ENCODE data around the gene FBXL16. TPM values are rescaled to one million over a fixed set of nuclear protein-coding genes. Genes with fewer than 3 reads are reported as not detected.
A peak's percentile ranks its signal among the peaks of the same experiment; 100 is the strongest.
"Not testable (repeated sequence)": the region's sequence is repeated elsewhere in the genome, so short reads cannot be mapped to it uniquely, and the experiment has no call there.

The FBXL16 gene
- total RNA-seq, 2 experiments from 2014 or later = 4.2 to 7.5 TPM

DNA sequence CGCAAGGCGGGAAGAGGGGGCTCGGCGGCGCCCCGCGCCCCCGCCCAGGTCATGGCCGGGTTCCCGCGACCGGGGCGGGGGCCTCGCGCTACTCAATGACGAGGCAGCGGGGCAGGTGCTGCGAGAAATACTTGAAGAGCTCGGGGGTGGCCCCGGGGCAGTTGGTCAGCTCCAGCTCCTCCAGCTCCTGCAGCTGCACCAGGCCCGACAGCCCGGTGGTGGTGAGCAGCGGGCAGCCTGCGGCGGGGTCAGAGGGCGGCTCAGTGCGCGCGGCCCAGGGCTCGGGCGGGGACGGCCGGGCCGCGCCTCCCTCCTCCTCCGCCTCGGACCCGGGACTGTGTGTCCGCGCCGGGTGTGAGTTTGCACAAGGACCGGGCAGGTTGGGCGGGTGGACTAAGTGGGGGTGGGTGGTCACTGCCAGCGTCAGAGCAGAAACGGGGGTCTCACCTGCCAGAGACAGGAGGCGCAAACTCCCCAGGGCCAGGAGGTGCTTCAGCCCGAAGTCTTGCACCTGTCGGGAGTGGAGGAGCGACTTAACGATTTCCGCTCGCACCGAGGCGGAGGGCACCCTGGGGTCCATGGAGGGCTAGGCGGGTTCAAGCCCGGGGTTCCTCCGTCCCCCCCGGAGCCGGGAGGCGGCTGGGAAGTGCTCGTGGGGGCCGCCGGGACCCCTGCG lies 11.3 kb downstream of the FBXL16 start:
- no peak overlapping the region for H3K27ac Mint-ChIP-seq
- no peak for ATAC-seq

DNA sequence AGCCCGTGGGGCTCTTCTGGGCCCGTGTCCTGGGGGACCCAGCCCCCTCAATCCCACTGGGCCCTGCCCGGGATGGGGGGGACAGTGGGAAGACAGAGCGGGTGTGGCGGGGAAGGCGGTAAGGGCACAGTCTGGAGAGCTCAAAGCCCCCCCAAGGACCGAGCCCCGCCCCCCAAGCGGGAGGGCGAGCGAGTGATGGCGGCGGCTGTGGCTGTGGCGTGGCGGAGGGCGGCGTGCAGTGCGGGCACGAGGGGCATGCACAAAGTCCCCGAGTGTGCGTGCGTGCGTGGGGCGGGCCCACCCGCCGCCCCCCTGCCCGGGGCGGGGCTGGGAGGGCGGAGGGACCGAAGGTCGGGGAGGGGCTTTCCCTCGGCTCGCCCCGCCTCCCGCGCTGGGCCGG lies 11.8 kb downstream of the FBXL16 start:
- DNase-seq (no peak), ATAC-seq (no peak)
- peaks cover 1% of the 10 kb centered on the region for H3K36me3 Mint-ChIP-seq
- no peak overlapping the region for H3K4me3 Mint-ChIP-seq
- CTCF ChIA-PET = interaction anchor here (1.8 to 3.3 kb wide), 2 partner anchors 15 to 20 kb away, joined by 4 to 24 read pairs; partner anchors contain the start of gene METRN
- no peak overlapping the region for H3K27ac Mint-ChIP-seq
- peaks cover 13% of the 10 kb centered on the region for H3K27me3 Mint-ChIP-seq
- H3K9me3 Mint-ChIP-seq (ENCODE audit: low read depth) = peaks cover 2% of the 10 kb centered on the region
- H3K4me1 Mint-ChIP-seq = peaks cover 29% of the 10 kb centered on the region

More for the DNA sequence above, 11.3 kb downstream of the FBXL16 start:
- H3K27me3 Mint-ChIP-seq = peaks cover 13% of the 10 kb centered on the region
- DNase-seq = no peak
- CTCF ChIA-PET = interaction anchor here (1.8 to 3.3 kb wide), 2 partner anchors 15 to 20 kb away, joined by 4 to 24 read pairs; partner anchors contain the start of gene METRN
- peaks cover 1% of the 10 kb centered on the region for H3K36me3 Mint-ChIP-seq
- peaks cover 29% of the 10 kb centered on the region for H3K4me1 Mint-ChIP-seq
- H3K4me3 Mint-ChIP-seq = peak overlapping the region; percentile 60
- H3K9me3 Mint-ChIP-seq (ENCODE audit: low read depth) = peaks cover 2% of the 10 kb centered on the region

- DNase-seq (no peak), ATAC-seq (no peak)
- Mint-ChIP-seq H3K27ac (no peak overlapping the region), H3K27me3 (peaks cover 13% of the 10 kb centered on the region), H3K4me3 (no peak overlapping the region), H3K36me3 (peaks cover 1% of the 10 kb centered on the region), H3K9me3 (ENCODE audit: low read depth) (peaks cover 2% of the 10 kb centered on the region), H3K4me1 (peaks cover 32% of the 10 kb centered on the region)
- CTCF ChIA-PET = no interaction called here
Observed at GRCh38 chr16:693364-693763, 12.2 kb downstream of the FBXL16 start.

DNA sequence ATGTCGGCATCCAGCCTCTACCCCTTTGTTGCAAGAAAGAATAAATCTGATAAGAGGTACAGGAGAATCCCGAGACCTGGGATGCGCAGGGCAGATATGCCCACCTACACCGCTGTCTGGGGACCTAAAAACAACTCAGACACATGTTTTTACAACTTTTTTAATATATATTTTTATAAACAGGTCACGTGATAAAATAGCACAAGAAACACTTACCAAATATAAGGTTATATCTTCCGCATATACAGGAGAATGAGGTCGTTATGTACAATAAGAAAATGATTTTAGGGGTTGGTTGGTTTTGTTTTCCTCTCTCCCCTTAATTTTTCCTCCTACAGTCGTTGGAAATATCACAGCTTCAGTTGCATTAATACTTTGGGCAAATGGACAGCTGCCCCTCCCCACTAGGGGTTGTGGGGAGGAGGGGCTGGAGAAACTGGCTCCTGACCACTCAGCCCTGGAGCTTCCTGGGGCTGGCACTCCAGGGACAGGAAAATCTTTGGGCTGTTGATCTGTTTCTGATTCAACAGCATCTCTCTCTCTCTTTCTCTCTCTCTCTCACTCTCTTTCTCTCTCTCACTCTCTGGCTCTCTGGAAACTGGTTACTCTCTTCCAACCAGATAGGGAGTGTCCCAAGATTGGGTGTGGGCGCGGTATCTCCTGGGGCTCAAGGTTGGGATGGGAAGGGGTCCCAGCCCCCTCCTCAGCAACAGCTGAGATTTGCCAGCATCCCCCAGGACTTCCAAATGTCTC lies 13.1 kb downstream of the FBXL16 start:
- H3K9me3 Mint-ChIP-seq (ENCODE audit: low read depth) = peaks cover 2% of the 10 kb centered on the region
- no peak overlapping the region for H3K27ac Mint-ChIP-seq
- DNase-seq (no peak), ATAC-seq (no peak)
- H3K4me3 Mint-ChIP-seq = no peak overlapping the region
- CTCF ChIA-PET = no interaction called here
- H3K36me3 Mint-ChIP-seq = peaks cover 1% of the 10 kb centered on the region
- H3K4me1 Mint-ChIP-seq = peaks cover 32% of the 10 kb centered on the region
- peaks cover 13% of the 10 kb centered on the region for H3K27me3 Mint-ChIP-seq

GRCh38 chr16:691242-691641 lies 14.4 kb downstream of the FBXL16 start:
- peaks cover 13% of the 10 kb centered on the region for H3K27me3 Mint-ChIP-seq
- H3K36me3 Mint-ChIP-seq; ATAC-seq; DNase-seq; H3K9me3 Mint-ChIP-seq (ENCODE audit: low read depth): not testable (repeated sequence)
- peaks cover 32% of the 10 kb centered on the region for H3K4me1 Mint-ChIP-seq
- peak overlapping the region; percentile 63 for H3K27ac Mint-ChIP-seq
- peak overlapping the region; percentile 53 for H3K4me3 Mint-ChIP-seq
- CTCF ChIA-PET = interaction anchor here (1.5 kb wide), 1 partner anchor 21 kb away, joined by 6 read pairs; no protein-coding TSS in a partner anchor

DNA sequence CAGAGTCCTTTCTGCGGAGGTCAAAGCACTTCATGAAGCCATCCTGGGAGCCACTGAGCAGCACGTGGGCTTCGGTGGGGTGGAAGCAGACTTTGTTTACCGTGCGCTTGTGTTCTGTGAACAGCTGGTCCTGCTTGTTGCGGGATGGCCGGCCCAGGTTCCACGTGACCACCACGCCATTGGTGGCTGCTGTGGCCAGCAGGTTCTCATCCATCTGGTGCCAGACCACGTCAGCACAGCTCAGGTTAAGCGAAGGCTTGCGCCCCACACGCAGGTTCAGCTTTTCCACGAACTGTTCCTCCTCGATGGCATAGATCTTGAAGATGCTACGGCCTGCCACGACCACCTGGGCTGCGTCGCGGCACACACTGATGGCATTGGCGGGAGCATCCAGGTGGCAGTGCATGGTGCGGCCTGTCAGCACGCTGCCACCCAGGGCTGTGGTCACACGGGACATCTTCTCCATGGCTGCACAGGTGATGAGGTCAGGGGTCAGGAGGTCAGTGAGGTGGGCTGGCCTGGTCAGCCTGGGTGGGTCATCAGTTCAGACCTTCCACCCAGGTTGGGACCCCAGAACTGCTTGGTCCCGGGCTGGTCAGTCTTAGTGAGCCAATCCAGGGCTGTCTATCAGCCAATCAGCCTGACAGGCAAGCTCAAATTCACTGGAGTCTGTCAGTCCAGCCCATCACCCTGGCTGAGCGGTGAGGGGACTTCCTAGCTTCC lies 16.3 kb downstream of the FBXL16 start:
- DNase-seq (no peak), ATAC-seq (peak; percentile 2)
- Mint-ChIP-seq H3K27ac (peak overlapping the region; percentile 87), H3K36me3 (peaks cover 4% of the 10 kb centered on the region), H3K4me3 (peak overlapping the region; percentile 84), H3K4me1 (peaks cover 28% of the 10 kb centered on the region), H3K9me3 (ENCODE audit: low read depth) (peaks cover 2% of the 10 kb centered on the region), H3K27me3 (peaks cover 10% of the 10 kb centered on the region)
- CTCF ChIA-PET = interaction anchor here (0.8 to 1.6 kb wide), 7 partner anchors 9 to 33 kb away, joined by 3 to 6 read pairs (median 4); partner anchors contain the start of genes ANTKMT, RHOT2 and STUB1

DNA sequence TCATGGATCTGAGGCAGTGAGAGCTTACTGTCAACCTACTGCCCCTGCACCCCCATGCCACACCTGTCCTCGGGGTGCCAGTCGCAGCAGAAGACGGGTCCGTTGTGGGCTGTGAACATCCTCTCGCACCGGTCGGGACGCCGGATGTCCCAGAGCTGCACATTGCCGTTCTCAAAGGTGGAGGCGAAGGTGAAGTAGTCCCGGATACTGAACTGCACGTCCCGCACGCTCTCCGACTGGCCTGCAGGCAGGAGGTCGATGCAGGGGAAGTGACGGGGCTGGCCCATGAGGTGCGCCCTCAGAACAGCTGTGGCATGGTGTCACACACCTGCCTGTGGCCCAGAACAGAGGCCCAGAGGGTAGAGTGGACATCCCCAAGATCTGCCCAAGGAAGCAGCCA lies 18.1 kb downstream of the FBXL16 start:
- no peak overlapping the region for H3K27ac Mint-ChIP-seq
- DNase-seq (no peak), ATAC-seq (no peak)
- peaks cover 4% of the 10 kb centered on the region for H3K36me3 Mint-ChIP-seq
- H3K4me1 Mint-ChIP-seq = peaks cover 36% of the 10 kb centered on the region
- no peak overlapping the region for H3K4me3 Mint-ChIP-seq
- peaks cover 4% of the 10 kb centered on the region for H3K27me3 Mint-ChIP-seq
- H3K9me3 Mint-ChIP-seq (ENCODE audit: low read depth) = peaks cover 2% of the 10 kb centered on the region
- CTCF ChIA-PET = interaction anchor here (1.2 kb wide), 1 partner anchor 278 kb away, joined by 3 read pairs; no protein-coding TSS in a partner anchor

DNA sequence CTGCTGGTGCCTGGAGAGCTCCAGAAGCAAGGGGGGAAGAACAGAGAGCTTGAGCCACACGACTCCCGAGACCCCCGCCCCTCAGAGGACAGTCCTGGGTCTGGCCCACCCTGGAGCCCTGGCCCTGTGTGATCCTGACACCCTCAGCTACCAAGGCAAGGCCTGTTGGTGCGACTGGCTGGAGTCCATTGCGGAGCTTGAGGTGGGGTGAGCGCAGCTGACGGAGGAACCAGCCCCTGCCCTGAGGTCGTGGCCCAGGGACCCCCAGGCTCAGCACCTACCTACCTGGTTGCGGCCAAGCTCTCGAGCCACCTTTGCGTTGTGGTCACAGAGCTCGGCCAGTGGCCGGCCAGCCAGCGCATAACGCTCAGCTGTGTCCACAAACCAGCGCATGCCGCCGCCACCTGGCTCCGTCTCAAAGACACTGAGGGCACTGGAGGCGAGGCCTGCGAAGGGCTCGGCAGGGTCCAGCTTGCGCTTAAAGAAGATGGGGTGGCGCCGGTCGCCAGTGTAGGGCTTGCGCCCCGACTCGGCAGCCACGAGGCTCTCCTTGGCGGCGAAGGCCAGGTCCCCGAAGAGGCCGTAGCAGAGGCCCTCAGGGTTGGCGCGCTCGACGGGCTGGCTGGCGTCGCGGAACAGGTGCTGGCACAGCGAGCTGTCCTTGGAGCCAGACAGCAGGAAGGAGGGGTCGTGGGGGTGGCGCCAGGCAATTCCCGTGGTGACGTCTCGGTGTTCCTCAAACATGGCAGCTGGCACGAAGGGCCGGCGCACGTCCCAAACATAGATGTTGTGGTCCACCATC lies 18.9 kb downstream of the FBXL16 start:
- no peak overlapping the region for H3K4me3 Mint-ChIP-seq
- peaks cover 6% of the 10 kb centered on the region for H3K36me3 Mint-ChIP-seq
- no peaks in the 10 kb centered on the region for H3K9me3 Mint-ChIP-seq (ENCODE audit: low read depth)
- H3K4me1 Mint-ChIP-seq = peaks cover 42% of the 10 kb centered on the region
- ATAC-seq (no peak), DNase-seq (no peak)
- CTCF ChIA-PET = interaction anchor here (0.5 to 1.4 kb wide), 4 partner anchors 10 to 278 kb away, joined by 3 to 4 read pairs (median 3); no protein-coding TSS in a partner anchor
- H3K27me3 Mint-ChIP-seq = no peaks in the 10 kb centered on the region
- no peak overlapping the region for H3K27ac Mint-ChIP-seq

DNA sequence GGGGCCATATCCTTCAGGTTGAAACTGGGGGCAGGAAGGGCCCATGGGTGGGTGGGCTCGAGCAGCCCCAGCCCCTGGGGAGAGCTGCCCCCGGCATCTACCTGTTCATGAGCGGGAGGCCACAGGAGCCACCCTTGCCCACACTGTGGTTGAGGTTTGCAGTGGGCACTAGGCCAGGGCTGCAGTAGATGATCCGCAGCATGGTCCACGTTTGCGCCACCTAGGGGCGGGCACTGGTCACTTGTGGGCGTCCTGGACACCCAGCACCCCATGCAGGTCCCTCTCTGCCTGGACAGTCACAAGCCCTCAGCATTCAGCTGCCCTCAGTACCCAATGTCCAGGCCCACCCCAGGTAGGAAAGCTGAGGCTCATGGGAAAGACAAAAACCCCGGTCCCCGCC lies 19.6 kb downstream of the FBXL16 start:
- H3K4me3 Mint-ChIP-seq = no peak overlapping the region
- H3K27ac Mint-ChIP-seq = no peak overlapping the region
- peaks cover 7% of the 10 kb centered on the region for H3K36me3 Mint-ChIP-seq
- DNase-seq (no peak), ATAC-seq (no peak)
- CTCF ChIA-PET = interaction anchor here (0.5 to 1.4 kb wide), 3 partner anchors 11 to 49 kb away, joined by 3 to 4 read pairs (median 3); no protein-coding TSS in a partner anchor
- H3K4me1 Mint-ChIP-seq = peaks cover 46% of the 10 kb centered on the region
- H3K27me3 Mint-ChIP-seq = no peaks in the 10 kb centered on the region
- no peaks in the 10 kb centered on the region for H3K9me3 Mint-ChIP-seq (ENCODE audit: low read depth)

DNA sequence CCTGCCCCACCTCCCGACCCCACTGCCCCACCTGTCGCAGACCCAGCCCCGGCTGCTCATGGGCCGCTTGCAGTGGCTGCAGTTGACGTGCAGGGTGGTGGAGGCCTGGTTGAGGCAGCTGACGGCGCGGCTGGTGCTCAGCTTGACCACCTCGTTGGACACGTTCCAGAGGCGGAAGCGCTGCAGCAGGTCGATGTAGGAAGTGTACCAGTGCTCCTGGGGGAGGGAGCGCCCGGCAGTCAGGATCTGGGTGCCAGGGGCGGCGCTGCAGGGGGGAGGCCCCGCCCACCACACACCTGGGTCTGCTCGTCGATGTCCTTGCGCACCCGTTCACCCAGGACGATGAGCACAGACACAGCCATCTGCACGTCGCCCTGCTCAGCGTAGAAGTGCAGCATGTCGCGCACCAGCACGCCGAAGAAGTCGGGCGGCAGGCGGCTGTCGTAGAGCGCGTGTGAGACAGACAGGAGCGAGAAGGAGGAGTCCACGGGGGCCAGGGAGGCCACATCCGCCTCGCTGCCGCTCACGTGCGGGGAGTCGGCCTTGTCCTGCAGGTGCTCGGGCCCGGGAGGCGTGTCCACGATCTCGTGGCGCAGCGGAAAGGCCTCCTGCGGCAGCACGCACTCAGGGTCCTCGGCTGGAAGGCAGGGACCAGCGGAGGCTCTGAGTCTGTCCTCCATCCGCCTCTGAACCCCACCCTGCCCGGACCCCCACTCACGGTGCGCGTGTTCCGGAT lies 20.5 kb downstream of the FBXL16 start:
- H3K27ac Mint-ChIP-seq = no peak overlapping the region
- H3K27me3 Mint-ChIP-seq = no peaks in the 10 kb centered on the region
- no peak overlapping the region for H3K4me3 Mint-ChIP-seq
- CTCF ChIA-PET = interaction anchor here (1.1 to 1.4 kb wide), 4 partner anchors 11 to 48 kb away, joined by 3 to 4 read pairs (median 4); partner anchors contain the start of gene RHOT2
- DNase-seq (no peak), ATAC-seq (no peak)
- H3K9me3 Mint-ChIP-seq (ENCODE audit: low read depth) = no peaks in the 10 kb centered on the region
- peaks cover 7% of the 10 kb centered on the region for H3K36me3 Mint-ChIP-seq
- H3K4me1 Mint-ChIP-seq = peaks cover 43% of the 10 kb centered on the region

GRCh38 chr16:684071-684794 lies 21.4 kb downstream of the FBXL16 start, which contains the start of gene JMJD8:
Gene JMJD8, minus strand, starts transcription at chr16:684334. Its CDS starts 15 bp downstream, at chr16:684319.
- H3K27ac Mint-ChIP-seq = peak within 1 kb of the TSS; percentile 75
- peaks cover 7% of the 10 kb centered on the region for H3K36me3 Mint-ChIP-seq
- peak within 1 kb of the TSS; percentile 66 for H3K4me3 Mint-ChIP-seq
- DNase-seq = peak; percentile 98
- peaks cover 41% of the 10 kb centered on the region for H3K4me1 Mint-ChIP-seq
- ATAC-seq = peak; percentile 73
- CTCF ChIA-PET = interaction anchor here (0.6 to 1.2 kb wide), 3 partner anchors 14 to 31 kb away, joined by 3 to 4 read pairs (median 3); partner anchors contain the start of genes METRN and RHOT2
- H3K9me3 Mint-ChIP-seq (ENCODE audit: low read depth) = no peaks in the 10 kb centered on the region
- no peaks in the 10 kb centered on the region for H3K27me3 Mint-ChIP-seq
